GM21423 (cell line): Measurements from ENCODE around the gene FBXO47.
"Not testable (repeated sequence)": the region's sequence is repeated elsewhere in the genome, so short reads cannot be mapped to it uniquely, and the experiment has no call there.

Experiments
- ATAC-seq: cut with Tn5 transposase; IDR thresholded peaks from one replicate; pipeline ENCODE4 v1.9.1; 2021; ENCODE audit warnings: mild to moderate bottlenecking, moderate library complexity; ENCODE audit not compliant: unreplicated experiment

Gene FBXO47

GRCh38 chr17:38925263-38925995 lies 41.8 kb downstream of the FBXO47 start, which contains the start of gene LASP1NB:
Gene LASP1NB (plus strand): TSS chr17:38925614.
- no peak for ATAC-seq

- no peak for ATAC-seq
Observed at GRCh38 chr17:38922538-38923297, 44.5 kb downstream of the FBXO47 start.

DNA sequence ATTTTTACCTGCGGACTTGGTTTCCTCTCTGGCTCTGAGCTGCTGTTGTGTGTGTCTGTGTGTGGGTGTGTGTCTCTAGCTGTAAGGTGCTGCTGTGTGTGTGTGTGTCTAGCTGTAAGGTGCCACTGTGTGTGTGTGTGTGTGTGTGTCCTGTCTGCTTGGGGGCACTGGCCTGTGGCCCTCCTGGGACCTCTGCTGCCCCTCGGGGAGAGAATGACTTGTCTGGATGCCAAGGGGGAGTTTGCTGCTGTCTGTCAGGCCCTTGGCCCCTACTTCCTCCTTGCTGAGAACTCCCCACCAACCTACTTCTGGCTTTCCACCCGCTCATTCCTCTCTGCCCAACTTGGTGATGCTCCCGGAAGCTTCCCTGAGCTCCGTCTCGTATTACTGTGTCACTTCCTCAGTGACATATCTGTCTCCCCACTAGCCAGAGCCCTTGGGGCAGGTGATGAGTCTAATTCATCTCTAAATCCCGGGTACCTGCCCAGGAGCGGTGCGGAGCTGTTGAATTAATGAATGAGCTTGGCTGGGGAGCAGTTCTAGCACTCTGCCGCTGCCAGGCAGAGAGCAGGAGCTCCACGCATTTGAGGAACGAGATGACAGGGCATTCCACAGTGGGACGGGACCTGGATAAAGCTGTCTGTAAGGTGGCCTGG lies 45.3 kb downstream of the FBXO47 start:
- ATAC-seq = no peak

DNA sequence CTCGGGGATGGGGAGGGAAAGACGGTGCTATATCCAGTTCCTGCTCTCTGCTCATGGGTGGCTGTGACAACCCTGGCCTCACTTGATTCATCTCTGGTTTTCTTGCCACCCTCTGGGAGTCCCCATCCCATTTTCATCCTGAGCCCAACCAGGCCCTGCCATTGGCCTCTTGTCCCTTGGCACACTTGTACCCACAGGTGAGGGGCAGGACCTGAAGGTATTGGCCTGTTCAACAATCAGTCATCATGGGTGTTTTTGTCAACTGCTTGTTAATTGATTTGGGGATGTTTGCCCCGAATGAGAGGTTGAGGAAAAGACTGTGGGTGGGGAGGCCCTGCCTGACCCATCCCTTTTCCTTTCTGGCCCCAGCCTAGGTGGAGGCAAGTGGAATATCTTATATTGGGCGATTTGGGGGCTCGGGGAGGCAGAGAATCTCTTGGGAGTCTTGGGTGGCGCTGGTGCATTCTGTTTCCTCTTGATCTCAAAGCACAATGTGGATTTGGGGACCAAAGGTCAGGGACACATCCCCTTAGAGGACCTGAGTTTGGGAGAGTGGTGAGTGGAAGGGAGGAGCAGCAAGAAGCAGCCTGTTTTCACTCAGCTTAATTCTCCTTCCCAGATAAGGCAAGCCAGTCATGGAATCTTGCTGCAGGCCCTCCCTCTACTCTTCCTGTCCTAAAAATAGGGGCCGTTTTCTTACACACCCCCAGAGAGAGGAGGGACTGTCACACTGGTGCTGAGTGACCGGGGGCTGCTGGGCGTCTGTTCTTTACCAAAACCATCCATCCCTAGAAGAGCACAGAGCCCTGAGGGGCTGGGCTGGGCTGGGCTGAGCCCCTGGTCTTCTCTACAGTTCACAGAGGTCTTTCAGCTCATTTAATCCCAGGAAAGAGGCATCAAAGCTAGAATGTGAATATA lies 46.6 kb downstream of the FBXO47 start:
- ATAC-seq = no peak

DNA sequence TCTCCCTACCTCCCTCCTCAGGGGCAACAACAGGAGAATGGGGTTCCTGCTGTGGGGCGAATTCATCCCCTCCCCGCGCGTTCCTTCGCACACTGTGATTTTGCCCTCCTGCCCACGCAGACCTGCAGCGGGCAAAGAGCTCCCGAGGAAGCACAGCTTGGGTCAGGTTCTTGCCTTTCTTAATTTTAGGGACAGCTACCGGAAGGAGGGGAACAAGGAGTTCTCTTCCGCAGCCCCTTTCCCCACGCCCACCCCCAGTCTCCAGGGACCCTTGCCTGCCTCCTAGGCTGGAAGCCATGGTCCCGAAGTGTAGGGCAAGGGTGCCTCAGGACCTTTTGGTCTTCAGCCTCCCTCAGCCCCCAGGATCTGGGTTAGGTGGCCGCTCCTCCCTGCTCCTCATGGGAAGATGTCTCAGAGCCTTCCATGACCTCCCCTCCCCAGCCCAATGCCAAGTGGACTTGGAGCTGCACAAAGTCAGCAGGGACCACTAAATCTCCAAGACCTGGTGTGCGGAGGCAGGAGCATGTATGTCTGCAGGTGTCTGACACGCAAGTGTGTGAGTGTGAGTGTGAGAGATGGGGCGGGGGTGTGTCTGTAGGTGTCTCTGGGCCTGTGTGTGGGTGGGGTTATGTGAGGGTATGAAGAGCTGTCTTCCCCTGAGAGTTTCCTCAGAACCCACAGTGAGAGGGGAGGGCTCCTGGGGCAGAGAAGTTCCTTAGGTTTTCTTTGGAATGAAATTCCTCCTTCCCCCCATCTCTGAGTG lies 47.7 kb downstream of the FBXO47 start:
- no peak for ATAC-seq

- no peak for ATAC-seq
Observed at GRCh38 chr17:38918916-38919315, 48.3 kb downstream of the FBXO47 start.

GRCh38 chr17:38918129-38918913 lies 48.9 kb downstream of the FBXO47 start:
- ATAC-seq = no peak

DNA sequence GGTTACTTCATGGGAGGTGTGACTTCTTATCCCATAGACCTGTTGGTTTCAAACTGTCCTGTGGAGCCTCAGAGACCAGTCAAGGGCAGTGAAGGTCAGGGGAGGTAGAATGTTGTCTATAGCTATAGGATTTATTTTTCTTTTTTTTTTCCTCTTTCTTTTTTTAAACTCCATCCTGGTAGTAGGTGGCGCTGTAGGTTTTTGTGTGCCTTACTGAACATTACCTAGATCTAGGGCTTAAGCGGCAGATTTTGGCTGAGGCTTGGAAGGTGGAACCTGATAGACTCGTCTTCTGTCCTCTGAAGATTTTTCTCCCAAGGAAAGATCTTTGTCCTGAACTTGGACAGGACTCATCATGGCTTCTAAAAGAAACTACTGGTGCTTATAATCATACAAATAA lies 49.9 kb downstream of the FBXO47 start:
- ATAC-seq = no peak

DNA sequence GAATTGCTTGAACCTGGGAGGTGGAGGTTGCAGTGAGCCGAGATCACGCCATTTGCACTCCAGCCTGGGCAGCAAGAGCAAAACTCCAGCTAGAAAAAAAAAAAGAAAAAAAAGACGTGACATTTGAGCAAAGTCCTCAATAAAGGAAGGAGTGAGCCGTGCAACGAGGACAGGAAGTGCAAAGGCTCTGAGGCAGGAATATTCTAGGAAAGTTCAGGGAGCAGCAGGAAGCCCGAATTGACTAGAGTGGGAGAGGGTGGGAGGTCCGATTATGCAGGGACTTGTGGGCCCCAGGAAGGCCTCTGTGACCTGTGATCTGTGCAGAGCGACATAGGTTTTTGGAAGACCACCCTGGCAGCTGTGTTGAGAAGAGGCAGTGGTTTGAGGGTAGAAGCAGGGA lies 50.4 kb downstream of the FBXO47 start:
- no peak for ATAC-seq

GRCh38 chr17:38915639-38915995 lies 51.6 kb downstream of the FBXO47 start:
- no peak for ATAC-seq

DNA sequence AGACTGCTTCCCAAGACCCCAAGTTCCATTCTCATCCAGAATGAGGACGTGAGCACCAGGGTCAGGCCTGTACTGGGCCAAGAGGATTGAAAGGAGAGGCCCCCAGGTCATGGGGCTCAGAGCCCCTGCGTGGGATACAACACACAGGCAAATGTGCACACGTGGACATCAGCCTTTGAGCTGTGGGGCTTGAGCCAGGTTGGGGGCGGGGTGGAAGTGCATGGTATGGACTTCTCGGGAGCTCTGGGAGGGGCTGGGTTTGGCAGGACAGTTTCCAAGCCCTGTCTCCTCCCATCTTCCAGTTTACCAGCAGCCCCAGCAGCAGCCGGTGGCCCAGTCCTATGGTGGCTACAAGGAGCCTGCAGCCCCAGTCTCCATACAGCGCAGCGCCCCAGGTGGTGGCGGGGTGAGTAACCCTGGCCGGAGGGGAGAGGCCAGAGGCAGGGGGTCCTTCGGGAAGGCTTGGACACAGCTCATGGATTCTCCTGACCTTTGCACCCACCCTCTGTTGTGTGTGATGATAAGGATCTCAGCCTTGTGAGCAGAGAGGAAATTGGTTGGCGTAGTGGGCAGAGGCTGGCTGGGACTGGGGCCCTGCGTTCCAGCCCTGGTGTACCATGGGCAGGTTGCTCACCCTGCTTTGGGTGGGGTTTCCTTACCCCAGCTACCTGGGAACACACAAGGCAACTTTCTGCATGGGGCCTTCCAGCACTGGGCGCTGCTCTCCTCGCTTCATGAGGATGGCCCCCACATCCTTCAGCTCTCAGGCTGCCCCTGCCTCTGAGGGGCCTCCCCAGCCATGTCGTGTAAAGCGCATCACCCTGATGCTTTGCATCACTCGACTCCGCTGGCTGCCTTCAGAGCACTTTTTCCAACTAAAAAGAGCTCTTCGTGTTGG lies 52.2 kb downstream of the FBXO47 start:
- no peak for ATAC-seq

GRCh38 chr17:38912221-38912813 lies 54.9 kb downstream of the FBXO47 start:
- no peak for ATAC-seq

DNA sequence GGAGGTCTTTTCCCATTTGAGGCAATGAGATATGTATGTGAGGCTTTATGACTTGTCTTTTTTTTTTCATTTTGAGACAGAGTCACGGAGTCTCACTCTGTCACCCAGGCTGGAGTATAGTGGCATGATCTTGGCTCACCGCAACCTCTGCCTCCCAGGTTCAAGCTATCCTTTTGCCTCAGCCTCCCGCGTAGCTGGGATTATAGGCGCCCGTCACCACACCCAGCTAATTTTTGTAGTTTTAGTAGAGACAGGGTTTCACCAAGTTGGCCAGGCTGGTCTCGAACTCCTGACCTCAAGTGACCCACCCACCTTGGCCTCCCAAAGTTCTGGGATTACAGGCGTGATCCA lies 55.5 kb downstream of the FBXO47 start:
- ATAC-seq = not testable (repeated sequence)

DNA sequence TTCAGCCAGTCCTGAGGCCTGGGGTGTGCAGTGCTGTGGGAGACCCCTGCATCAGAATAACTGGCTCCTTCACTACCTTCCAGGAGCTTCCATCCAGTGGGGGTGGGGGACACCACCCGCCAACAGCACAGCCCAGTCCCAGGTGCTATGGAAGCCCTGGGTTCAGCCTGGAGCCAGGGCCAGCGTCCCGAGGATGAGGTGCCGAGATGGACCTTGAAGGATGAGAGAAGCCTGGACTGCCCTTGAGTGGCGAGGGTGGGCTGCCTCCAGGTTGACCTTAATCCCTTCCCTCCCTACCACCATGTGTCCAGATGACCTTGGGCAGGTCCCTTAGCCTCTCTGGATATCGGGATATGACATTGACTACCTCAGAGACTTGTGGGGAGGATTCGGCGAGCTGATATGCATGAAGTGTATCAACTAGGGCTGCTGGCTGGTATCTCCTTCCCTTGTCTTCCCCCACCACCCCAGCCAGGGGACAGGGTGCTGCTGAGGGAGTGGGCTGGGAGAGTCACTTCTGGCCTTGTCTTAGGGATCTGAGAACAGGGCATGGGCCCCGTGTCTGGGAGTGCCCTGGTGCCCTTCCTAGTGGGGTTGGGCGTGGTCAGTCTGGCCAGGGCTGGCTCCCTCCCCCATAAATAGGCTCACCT lies 56.0 kb downstream of the FBXO47 start:
- no peak for ATAC-seq

DNA sequence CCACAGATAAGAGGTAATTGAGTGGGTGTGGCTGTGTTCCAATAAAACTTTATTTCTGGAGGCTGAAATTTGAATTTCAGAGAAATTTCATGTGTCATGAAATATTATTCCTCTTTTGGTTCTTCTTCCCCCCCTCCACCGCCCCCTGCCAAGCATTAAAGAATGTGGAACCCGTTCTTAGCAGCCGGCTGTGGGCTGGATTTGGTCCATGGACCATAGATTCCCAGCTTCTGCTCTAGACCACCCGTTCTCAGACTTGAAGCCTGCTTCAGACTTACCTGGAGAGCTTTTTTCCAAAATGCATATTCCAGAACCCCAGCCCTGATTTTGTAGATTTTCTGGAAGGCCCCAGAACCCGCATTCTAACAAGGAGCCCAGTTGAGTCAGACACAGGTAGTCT lies 56.9 kb downstream of the FBXO47 start:
- ATAC-seq = no peak

- ATAC-seq = no peak
Observed at GRCh38 chr17:38908676-38909181, 58.5 kb downstream of the FBXO47 start.

DNA sequence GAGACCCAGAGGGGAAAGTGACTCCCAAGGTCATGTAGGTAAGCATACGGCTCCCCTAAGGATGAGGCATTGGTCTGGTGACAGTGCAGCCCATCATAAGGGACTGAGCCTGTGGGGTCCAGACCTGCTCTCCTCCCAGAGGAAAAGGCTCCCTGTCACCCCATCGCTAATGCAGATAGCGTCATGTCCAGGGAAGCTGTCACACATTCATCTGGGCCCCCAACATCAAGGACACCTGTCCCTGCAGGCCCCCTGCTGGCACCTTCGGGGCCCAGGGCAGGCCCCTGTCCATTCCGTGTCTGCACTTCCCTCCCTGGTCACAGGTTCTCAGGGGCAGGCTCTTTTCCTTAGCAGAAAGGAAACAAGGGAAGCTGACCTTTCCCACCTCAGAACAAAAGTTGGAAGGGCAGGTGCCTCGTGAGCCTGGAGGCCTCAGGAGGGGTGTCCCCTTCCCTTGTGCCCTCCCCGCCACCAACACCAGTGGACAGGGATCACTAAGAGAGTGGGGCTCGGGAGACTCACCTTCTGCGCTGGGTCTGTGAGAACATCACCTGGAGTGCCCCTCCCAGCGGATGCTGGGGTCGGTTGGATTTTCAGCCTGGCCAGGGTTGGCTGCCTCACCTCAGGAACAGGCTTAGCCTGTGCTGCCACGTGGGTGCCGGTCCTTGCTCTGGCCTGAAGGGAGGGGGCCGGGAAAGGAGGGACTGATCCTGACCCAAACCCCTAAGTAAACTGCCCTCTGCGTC lies 59.1 kb downstream of the FBXO47 start:
- no peak for ATAC-seq
